ENCODE results near the gene CPED1.

The CPED1 gene

GRCh38 chr7:121102619-121103018 is 114.1 kb downstream of the CPED1 start:
- no peak overlapping the region for H3K27ac ChIP-seq
- TF ChIP-seq ZFX (IDR thresholded peaks at IDR 0.05), result no peak
- TF ChIP-seq CTCF (conservative IDR thresholded peaks at IDR 0.05), result no peak

- no peak overlapping the region for H3K27ac ChIP-seq
- no peak for TF ChIP-seq ZFX (IDR thresholded peaks at IDR 0.05)
- no peak for TF ChIP-seq CTCF (conservative IDR thresholded peaks at IDR 0.05)
Observed at GRCh38 chr7:121103086-121103485, 114.6 kb downstream of the CPED1 start.

GRCh38 chr7:121103579-121103978 is 115.1 kb downstream of the CPED1 start:
- no peak overlapping the region for H3K27ac ChIP-seq

GRCh38 chr7:121105262-121105661 is 116.8 kb downstream of the CPED1 start:
- H3K27ac ChIP-seq, result no peak overlapping the region
- TF ChIP-seq ZFX (IDR thresholded peaks at IDR 0.05), result no peak
- TF ChIP-seq CTCF (conservative IDR thresholded peaks at IDR 0.05), result no peak

More at GRCh38 chr7:121103579-121103978, 115.1 kb downstream of the CPED1 start:
- TF ChIP-seq ZFX (IDR thresholded peaks at IDR 0.05) (no peak), CTCF (conservative IDR thresholded peaks at IDR 0.05) (no peak)

- TF ChIP-seq CTCF (conservative IDR thresholded peaks at IDR 0.05) (peak; percentile 90), ZFX (IDR thresholded peaks at IDR 0.05) (no peak)
- no peak overlapping the region for H3K27ac ChIP-seq
Observed at GRCh38 chr7:121107923-121108498, 119.5 kb downstream of the CPED1 start.

GRCh38 chr7:121109145-121109544 is 120.6 kb downstream of the CPED1 start:
- no peak overlapping the region for H3K27ac ChIP-seq
- TF ChIP-seq ZFX (IDR thresholded peaks at IDR 0.05) (no peak), CTCF (conservative IDR thresholded peaks at IDR 0.05) (no peak)

GRCh38 chr7:121113288-121113687 is 124.8 kb downstream of the CPED1 start:
- TF ChIP-seq CTCF (conservative IDR thresholded peaks at IDR 0.05) (no peak), ZFX (IDR thresholded peaks at IDR 0.05) (no peak)
- H3K27ac ChIP-seq, result no peak overlapping the region

Measured in C4-2B (cell line).